K562 (cell line): ENCODE data around the gene FGR. TPM values are rescaled to one million over a fixed set of nuclear protein-coding genes. Genes with fewer than 3 reads are reported as not detected.
"Not testable (repeated sequence)": the region's sequence is repeated elsewhere in the genome, so short reads cannot be mapped to it uniquely, and the experiment has no call there.

Experiments
- ATAC-seq: fragments of 200-7000 bp; cut with Tn5 transposase; 3 replicates; pipeline ENCODE4 v1.9.1; 2020; ENCODE audit warnings: moderate library complexity
- BruUV-seq: library from RNA; stranded (reverse); fragments of 400-500 nt; replicated peaks from 2 replicates; lab custom pipeline; 2021; lab: Mats Ljungman, UMichigan
- CTCF ChIA-PET: fragments of 300-600 bp; formaldehyde crosslinking; extraction: SDS; loops from one replicate; lab custom pipeline; 2021; ENCODE audit warnings: low intra/inter-chr PET ratio; lab: Yijun Ruan, JAX
- POLR2A ChIA-PET: fragments of 300-600, 350-650 bp; sonication (Branson Sonifier 250); formaldehyde crosslinking; extraction: SDS; loops from one replicate; lab custom pipeline; 2021; ENCODE audit warnings: antibody characterized with exemption, inconsistent platforms; lab: Yijun Ruan, JAX
- DNase-seq, 4 experiments: peaks; one replicate each; pipeline versions ENCODE4 v3.0.0 to v3.0.0-alpha.2; 2011 to 2018; ENCODE audit warnings: low spot score in 3 of 4, mixed read lengths in 3 of 4; ENCODE audit errors: extremely low read depth in 1 of 4
- FAIRE-seq: peaks from 2 replicates; lab custom pipeline; 2011; peaks lifted over from hg19 to GRCh38; lab: Jason Lieb, UNC
- H2AFZ ChIP-seq: 2 replicates; pipeline ENCODE4 v1.6.0; 2011; ENCODE audit warnings: low read depth, low read length, control low read depth, inconsistent platforms
- H3K27ac ChIP-seq: fragments of 200-600 bp; 3 replicates; pipeline ENCODE4 v1.8.0; 2011; ENCODE audit warnings: low read depth, mild to moderate bottlenecking, control low read depth, inconsistent platforms, low read length, moderate library complexity, mixed read lengths; ENCODE audit errors: extremely low read depth
- H3K27me3 ChIP-seq, 2 experiments: fragments of 300-600 bp in 1 of 2; 2 replicates in 1 of 2; 3 replicates in 1 of 2; pipeline versions ENCODE4 v1.6.0 to v1.8.0; 2011; ENCODE audit warnings: inconsistent platforms in 2 of 2, low read length in 2 of 2, mild to moderate bottlenecking in 1 of 2, mixed read lengths in 1 of 2, moderate library complexity in 1 of 2; ENCODE audit not compliant: control insufficient read depth in 2 of 2, insufficient read depth in 2 of 2
- H3K36me3 ChIP-seq: fragments of 300-600 bp; 3 replicates; pipeline ENCODE4 v1.8.0; 2011; ENCODE audit warnings: mild to moderate bottlenecking, low read length, inconsistent platforms; ENCODE audit not compliant: control insufficient read depth, insufficient read depth
- H3K4me1 ChIP-seq, 2 experiments: fragments of 200-600 bp in 1 of 2; replicated peaks in 1 of 2; 2 replicates in 1 of 2; 3 replicates in 1 of 2; pipeline versions ENCODE4 v1.5.1 to v1.8.0; 2011; ENCODE audit warnings: inconsistent platforms in 2 of 2, low read length in 2 of 2, mild to moderate bottlenecking in 1 of 2, mixed read lengths in 1 of 2, moderate library complexity in 1 of 2; ENCODE audit not compliant: control insufficient read depth in 2 of 2, insufficient read depth in 2 of 2
- H3K4me2 ChIP-seq: 2 replicates; pipeline ENCODE4 v1.6.1; 2011; ENCODE audit warnings: low read length, control low read depth, inconsistent platforms, mixed read lengths; ENCODE audit not compliant: insufficient read depth
- H3K4me3 ChIP-seq: fragments of 200-600 bp; sonication (generic), shearing (Covaris generic); 2 replicates; pipeline ENCODE4 v1.5.1; 2016; ENCODE audit warnings: control low read depth, inconsistent platforms
- H3K79me2 ChIP-seq: fragments of 200-600 bp; 3 replicates; pipeline ENCODE4 v1.8.0; 2011; ENCODE audit warnings: low read length, inconsistent platforms; ENCODE audit not compliant: control insufficient read depth, insufficient read depth
- H3K9ac ChIP-seq, 2 experiments: 2 replicates each; pipeline versions ENCODE4 v1.6.0 to v1.6.1; 2011; ENCODE audit warnings: low read depth in 2 of 2, low read length in 2 of 2, control low read depth in 1 of 2, inconsistent platforms in 1 of 2, mild to moderate bottlenecking in 1 of 2, mixed read lengths in 1 of 2; ENCODE audit not compliant: insufficient read depth in 1 of 2
- H3K9me1 ChIP-seq: one replicate; pipeline ENCODE4 v1.6.0; 2011; ENCODE audit warnings: inconsistent platforms, mild to moderate bottlenecking, low read length, moderate library complexity; ENCODE audit not compliant: control insufficient read depth, insufficient read depth
- H3K9me3 ChIP-seq: replicated peaks from 2 replicates; pipeline ENCODE4 v1.5.1; 2011; ENCODE audit warnings: low read depth, low read length, inconsistent platforms; ENCODE audit not compliant: control insufficient read depth, insufficient read depth
- H4K20me1 ChIP-seq: replicated peaks from 2 replicates; pipeline ENCODE4 v1.6.1; 2011; ENCODE audit warnings: low read length, inconsistent platforms, mixed read lengths; ENCODE audit not compliant: control insufficient read depth, insufficient read depth
- ADNP ChIP-seq: fragments of 200-800 bp; sonication (Bioruptor generic); IDR thresholded peaks from 2 replicates; pipeline ENCODE4 v1.6.1; 2016; ENCODE audit warnings: missing genetic modification characterization, missing compliant biosample characterization
- BCOR ChIP-seq: fragments of 450-650 bp; IDR thresholded peaks from 2 replicates; pipeline ENCODE4 v1.6.1; 2016
- CHD4 ChIP-seq: fragments of 200-600 bp; sonication (generic); IDR thresholded peaks from 3 replicates; pipeline ENCODE4 v1.6.1; 2012; ENCODE audit warnings: low read depth, mild to moderate bottlenecking, mixed read lengths, low read length, inconsistent platforms; ENCODE audit not compliant: insufficient read depth, insufficient replicate concordance, poor library complexity, severe bottlenecking
- HDAC2 ChIP-seq: fragments of 450-650 bp; IDR thresholded peaks from 2 replicates; pipeline ENCODE4 v1.6.1; 2016; ENCODE audit warnings: mild to moderate bottlenecking
- KDM1A ChIP-seq, 2 experiments: fragments of 450-650 bp; IDR thresholded peaks; 2 replicates each; pipeline ENCODE4 v1.6.1; 2016; ENCODE audit warnings: mild to moderate bottlenecking in 2 of 2
- PHF20 ChIP-seq: fragments of 450-650 bp; IDR thresholded peaks from 2 replicates; pipeline ENCODE4 v1.6.1; 2018; ENCODE audit not compliant: partially characterized antibody
- RBM25 ChIP-seq: fragments of 200-400 bp; formaldehyde crosslinking; IDR thresholded peaks from 2 replicates; pipeline ENCODE4 v1.6.1; 2018; ENCODE audit warnings: low read length, low read depth, moderate library complexity; ENCODE audit not compliant: severe bottlenecking
- RCOR1 ChIP-seq, 2 experiments: IDR thresholded peaks; 2 replicates each; pipeline ENCODE4 v1.6.1; 2012; ENCODE audit warnings: low read depth in 2 of 2, low read length in 2 of 2, borderline replicate concordance in 1 of 2, improper control_type of control experiment in 1 of 2
- SMARCA5 ChIP-seq: fragments of 450-650 bp; IDR thresholded peaks from 2 replicates; pipeline ENCODE4 v1.6.1; 2016
- ZNF121 ChIP-seq: sonication (generic); formaldehyde crosslinking; conservative IDR thresholded peaks from 2 replicates; pipeline ENCODE4 v1.8.0; 2022; ENCODE audit warnings: missing genetic modification reagents
- WGBS: fragments of 100-300 bp; shearing (Covaris generic); methylation state at CpG from one replicate; pipeline ENCODE4 v1.1.6; 2016; ENCODE audit warnings: low coverage, mixed read lengths; ENCODE audit not compliant: insufficient coverage; ENCODE audit errors: missing lambda C conversion rate; 5-methylcytosine and 5-hydroxymethylcytosine counted together
- in situ Hi-C: fragments of 300-500 bp; cut with MboI; formaldehyde crosslinking; loops from 4 replicates; pipeline ENCODE4 v1.15.0; 2018; ENCODE audit warnings: inconsistent platforms, mixed read lengths
- intact Hi-C: fragments of 100-400 bp; cut with micrococcal nuclease; formaldehyde crosslinking; loops from 2 replicates; pipeline ENCODE4 v1.14.2; 2022
- polyA plus RNA-seq, 8 experiments: library from polyadenylated mRNA; depleted of rRNA in 4 of 8; stranded (reverse) in 5 of 8; unstranded in 3 of 8; fragments of >200 nt; fragmentation: Nextera tagmentation in 2 of 8; fragmentation: Illumina TruSeq in 1 of 8; extraction: Ambion mirVana in 2 of 8; extraction: Trizol in 1 of 8; gene quantifications; 2 replicates each; pipeline versions ENCODE4 v1.2.1 to v1.2.3, GENCODE V29; 2011 to 2014; ENCODE audit warnings: inconsistent platforms in 1 of 8, missing spikeins in 1 of 8
- total RNA-seq, 7 experiments: library from RNA; depleted of rRNA in 6 of 7; stranded (reverse); fragments of >200 nt in 6 of 7; fragmentation: Illumina TruSeq in 2 of 7; extraction: Trizol in 2 of 7; gene quantifications; 2 replicates each; pipeline versions ENCODE4 v1.2.1 to v1.2.3, GENCODE V29; 2011 to 2021; ENCODE audit warnings: low replicate concordance in 1 of 7
- TF ChIP-seq, protein P1 (sequence below), 2 experiments: fragments of 450-650 bp in 1 of 2; sonication (generic) in 1 of 2; formaldehyde crosslinking in 1 of 2; IDR thresholded peaks in 1 of 2; conservative IDR thresholded peaks in 1 of 2; 2 replicates each; pipeline versions ENCODE4 v1.6.1 to v1.8.1; 2016 to 2023; ENCODE audit warnings: mild to moderate bottlenecking in 2 of 2, moderate library complexity in 2 of 2, inconsistent platforms in 1 of 2, missing genetic modification reagents in 1 of 2

Gene FGR
- total and polyA plus RNA-seq, 9 of the 15 experiments (the other 6 are each of a cell fraction or from before 2014, with no cell fraction given): 0.04 to 0.11 TPM; not detected in 7

DNA sequence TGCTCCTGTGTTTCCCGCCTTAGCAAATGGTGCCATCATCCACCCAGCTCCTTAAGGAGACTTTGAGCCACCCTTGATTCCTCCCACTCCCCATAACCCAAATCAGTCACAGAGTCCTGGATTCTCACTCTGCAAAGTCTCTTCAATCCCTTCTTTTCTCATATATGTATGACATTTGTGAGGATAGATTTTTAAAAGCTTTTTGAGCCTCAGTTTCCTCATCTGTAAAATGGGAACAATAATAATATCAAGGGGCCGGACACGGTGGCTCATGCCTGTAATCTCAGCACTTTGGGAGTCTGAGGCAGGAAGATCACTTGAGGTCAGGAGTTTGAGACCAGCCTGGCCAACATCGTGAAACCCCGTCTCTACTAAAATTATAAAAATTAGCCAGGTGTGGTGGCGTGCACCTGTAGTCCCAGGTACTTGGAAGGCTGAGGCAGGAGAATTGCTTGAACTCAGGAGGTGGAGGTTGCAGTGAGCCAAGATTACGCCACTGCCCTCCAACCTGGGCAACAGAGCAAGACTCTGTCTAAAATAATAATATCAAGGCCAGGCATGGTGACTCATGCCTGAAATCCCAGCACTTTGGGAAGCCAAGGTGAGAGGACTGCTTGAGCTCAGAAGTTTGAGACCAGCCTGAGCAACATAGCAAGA lies 15.1 kb downstream of the FGR start:
- H3K9me1 ChIP-seq, H3K9me3 ChIP-seq, DNase-seq, H4K20me1 ChIP-seq, H3K4me2 ChIP-seq, intact Hi-C loops, H3K9ac ChIP-seq, CTCF ChIA-PET, H3K4me3 ChIP-seq, FAIRE-seq, ATAC-seq, H3K27ac ChIP-seq, H2AFZ ChIP-seq, H3K36me3 ChIP-seq, H3K79me2 ChIP-seq, BruUV-seq: not testable (repeated sequence)
- TF ChIP-seq RBM25: peak; percentile 86
- peak; percentile 23 for TF ChIP-seq PHF20
- TF ChIP-seq ZNF121 (CRISPR knock-in tag): peak; percentile 68
- peak in 1 of 2 experiments; percentile 57; a peak in 1 of 4 replicates for TF ChIP-seq RCOR1 (IDR thresholded peaks at IDR 0.05; ENCODE audit: borderline replicate concordance in 1 of 2, low read depth in 2 of 2, low read length in 2 of 2)
- peak; percentile 92 for TF ChIP-seq BCOR
- peak; percentile 69; the same call in 1 of the 2 replicates for TF ChIP-seq HDAC2
- TF ChIP-seq ADNP (tag): peak; percentile 88
- peak; percentile 76 to 77 for TF ChIP-seq KDM1A (IDR thresholded peaks at IDR 0.05)
- TF ChIP-seq, protein P1, sequence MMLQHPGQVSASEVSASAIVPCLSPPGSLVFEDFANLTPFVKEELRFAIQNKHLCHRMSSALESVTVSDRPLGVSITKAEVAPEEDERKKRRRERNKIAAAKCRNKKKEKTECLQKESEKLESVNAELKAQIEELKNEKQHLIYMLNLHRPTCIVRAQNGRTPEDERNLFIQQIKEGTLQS (IDR thresholded peaks at IDR 0.05): peak; percentile 23; the same call in 1 of the 2 replicates
- TF ChIP-seq, protein P1 (CRISPR knock-in tag; conservative IDR thresholded peaks at IDR 0.05): not testable (repeated sequence)
- peak; percentile 82 for TF ChIP-seq CHD4
- TF ChIP-seq SMARCA5: peak; percentile 80; the same call in 1 of the 2 replicates
- 61% methylated on average over 7 of the region's 7 CpGs for WGBS
- peaks cover 13 to 20% of the 10 kb centered on the region in 2 experiments for H3K4me1 ChIP-seq
- in situ Hi-C loops: loop anchor here (25.0 kb wide), 1 partner anchor 508 kb away; no protein-coding TSS in a partner anchor
- POLR2A ChIA-PET: interaction anchor here (0.7 kb wide), 2 partner anchors 112 to 1266 kb away, joined by 3 read pairs; partner anchors contain the start of gene CRYBG2
- peaks cover 0 to 11% of the 10 kb centered on the region in 2 experiments; a peak in 1 of 5 replicates for H3K27me3 ChIP-seq
